HEK293T (cell line): ENCODE measurements around the gene TPD52L2.
"Not testable (repeated sequence)": the region's sequence is repeated elsewhere in the genome, so short reads cannot be mapped to it uniquely, and the experiment has no call there.

Source experiments
- CTCF ChIA-PET: fragments of 350-600 bp; formaldehyde crosslinking; extraction: SDS; loops from one replicate; lab custom pipeline; 2021; ENCODE audit warnings: antibody characterized with exemption, inconsistent platforms; lab: Yijun Ruan, JAX
- POLR2A ChIA-PET: fragments of 350-600 bp; formaldehyde crosslinking; extraction: SDS; loops from one replicate; lab custom pipeline; 2020; ENCODE audit warnings: antibody characterized with exemption, inconsistent platforms; lab: Yijun Ruan, JAX
- DNase-seq: peaks from one replicate; pipeline ENCODE4 v3.0.0; 2012; ENCODE audit warnings: mixed read lengths; ENCODE audit errors: extremely low spot score
- ARNT ChIP-seq: fragments of 450-650 bp; IDR thresholded peaks from 2 replicates; pipeline ENCODE4 v1.6.1; 2017; ENCODE audit warnings: mild to moderate bottlenecking
- BHLHE40 ChIP-seq: fragments of 450-650 bp; IDR thresholded peaks from 2 replicates; pipeline ENCODE4 v1.6.1; 2016; ENCODE audit warnings: mild to moderate bottlenecking, moderate library complexity, borderline replicate concordance
- CTBP1 ChIP-seq: fragments of 450-650 bp; IDR thresholded peaks from 2 replicates; pipeline ENCODE4 v1.6.1; 2016; ENCODE audit warnings: borderline replicate concordance
- ELF4 ChIP-seq: fragments of 450-650 bp; IDR thresholded peaks from 2 replicates; pipeline ENCODE4 v1.6.1; 2017; ENCODE audit warnings: antibody characterized with exemption
- FOXA1 ChIP-seq: fragments of 450-650 bp; IDR thresholded peaks from 2 replicates; pipeline ENCODE4 v1.6.1; 2016; ENCODE audit warnings: mild to moderate bottlenecking
- FOXK2 ChIP-seq: fragments of 450-650 bp; IDR thresholded peaks from 2 replicates; pipeline ENCODE4 v1.6.1; 2016; ENCODE audit warnings: mild to moderate bottlenecking
- FOXM1 ChIP-seq: fragments of 450-650 bp; IDR thresholded peaks from 2 replicates; pipeline ENCODE4 v1.6.1; 2017; ENCODE audit warnings: mild to moderate bottlenecking, borderline replicate concordance
- HDGF ChIP-seq: fragments of 450-650 bp; IDR thresholded peaks from 2 replicates; pipeline ENCODE4 v1.6.1; 2017; ENCODE audit warnings: antibody characterized with exemption, borderline replicate concordance
- L3MBTL2 ChIP-seq: fragments of 450-650 bp; conservative IDR thresholded peaks from 2 replicates; pipeline ENCODE4 v1.6.1; 2016; ENCODE audit warnings: mild to moderate bottlenecking
- LEF1 ChIP-seq: fragments of 450-650 bp; IDR thresholded peaks from 2 replicates; pipeline ENCODE4 v1.6.1; 2017; ENCODE audit warnings: mild to moderate bottlenecking, borderline replicate concordance
- NFRKB ChIP-seq: fragments of 450-650 bp; IDR thresholded peaks from 2 replicates; pipeline ENCODE4 v1.6.1; 2016; ENCODE audit warnings: mild to moderate bottlenecking, moderate library complexity
- PKNOX1 ChIP-seq: fragments of 450-650 bp; IDR thresholded peaks from 2 replicates; pipeline ENCODE4 v1.6.1; 2016
- SP1 ChIP-seq: fragments of 450-650 bp; IDR thresholded peaks from 2 replicates; pipeline ENCODE4 v1.6.1; 2017
- SUZ12 ChIP-seq: fragments of 450-650 bp; IDR thresholded peaks from 2 replicates; pipeline ENCODE4 v1.6.1; 2016; ENCODE audit warnings: mild to moderate bottlenecking
- TARDBP ChIP-seq: fragments of 450-650 bp; IDR thresholded peaks from 2 replicates; pipeline ENCODE4 v1.6.1; 2016
- ZNF384 ChIP-seq: fragments of 450-650 bp; IDR thresholded peaks from 2 replicates; pipeline ENCODE4 v1.6.1; 2016

The TPD52L2 gene

GRCh38 chr20:63878899-63879663 is 14.0 kb downstream of the TPD52L2 start:
- ChIA-PET POLR2A (interaction anchor here (1.5 kb wide), 1 partner anchor 14 kb away, joined by 9 read pairs; the partner anchor contains the start of gene TPD52L2), CTCF (interaction anchor here (0.7 kb wide), 1 partner anchor 13 kb away, joined by 3 read pairs; no protein-coding TSS in a partner anchor)
- TF ChIP-seq LEF1 (no peak), SP1 (no peak), ARNT (no peak), TARDBP (no peak), CTBP1 (no peak), FOXA1 (no peak), L3MBTL2 (no peak), FOXM1 (no peak), PKNOX1 (no peak), ZNF384 (no peak), ELF4 (no peak)
- DNase-seq = no peak

GRCh38 chr20:63880901-63881300 is 15.8 kb downstream of the TPD52L2 start:
- CTCF ChIA-PET, DNase-seq: not testable (repeated sequence)
- POLR2A ChIA-PET = interaction anchor here (1.4 kb wide), 1 partner anchor 16 kb away, joined by 10 read pairs; the partner anchor contains the start of gene TPD52L2

DNA sequence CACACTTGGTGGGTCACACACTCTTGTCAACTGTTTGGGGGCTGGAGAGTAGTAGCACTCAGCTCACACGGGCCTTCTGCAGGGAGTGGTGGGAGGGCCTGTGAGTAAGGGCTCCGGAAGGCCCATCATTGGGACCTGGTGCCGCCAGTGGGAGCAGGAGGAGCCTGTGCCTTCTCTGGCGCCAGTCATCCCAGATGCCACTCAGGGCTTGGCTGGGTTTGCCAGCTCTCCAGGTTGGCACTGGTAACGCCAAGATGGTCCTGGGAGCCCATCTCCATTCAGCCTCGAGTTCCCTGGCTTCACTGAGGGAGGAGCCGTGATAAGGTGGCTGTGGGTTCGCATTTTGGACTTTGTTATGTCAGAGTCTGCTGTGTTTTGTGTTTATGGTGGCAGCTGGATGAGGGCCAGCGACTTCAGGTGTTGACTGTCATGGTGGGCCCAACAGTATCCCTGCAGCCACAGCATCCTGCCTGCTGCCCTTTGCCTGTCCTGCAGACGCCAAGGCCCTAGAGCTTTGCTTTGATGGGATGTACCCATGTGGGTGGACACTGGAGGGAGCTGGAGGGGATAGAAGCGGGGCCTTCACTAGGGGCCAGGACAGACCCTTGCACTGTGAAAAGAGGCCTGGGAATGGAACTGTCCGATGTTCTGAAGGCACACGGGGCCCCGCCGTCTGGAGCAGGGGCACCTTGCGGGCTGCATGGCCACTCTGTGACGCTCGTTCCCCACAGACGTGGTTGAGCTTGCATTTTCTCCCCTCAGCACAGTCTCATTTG is 16.6 kb downstream of the TPD52L2 start:
- DNase-seq = no peak
- POLR2A ChIA-PET = interaction anchor here (1.4 kb wide), 1 partner anchor 17 kb away, joined by 10 read pairs; the partner anchor contains the start of gene TPD52L2
- CTCF ChIA-PET = interaction anchor here (0.9 kb wide), 1 partner anchor 17 kb away, joined by 3 read pairs; no protein-coding TSS in a partner anchor
- TF ChIP-seq TARDBP (no peak), ELF4 (no peak), SP1 (no peak), HDGF (no peak), CTBP1 (no peak), BHLHE40 (no peak), FOXM1 (no peak), NFRKB (no peak), L3MBTL2 (no peak), FOXA1 (no peak), SUZ12 (no peak), LEF1 (no peak), PKNOX1 (no peak), ZNF384 (no peak)

GRCh38 chr20:63882257-63883200 is 17.5 kb downstream of the TPD52L2 start:
- DNase-seq = no peak
- ChIA-PET POLR2A (interaction anchor here (1.4 to 1.7 kb wide), 2 partner anchors 17 to 18 kb away, joined by 4 to 10 read pairs; partner anchors contain the start of gene TPD52L2), CTCF (interaction anchor here (0.9 kb wide), 1 partner anchor 18 kb away, joined by 3 read pairs; no protein-coding TSS in a partner anchor)

More at GRCh38 chr20:63882257-63883200, 17.5 kb downstream of the TPD52L2 start:
- TF ChIP-seq NFRKB (no peak), L3MBTL2 (no peak), FOXA1 (no peak), LEF1 (no peak), ARNT (no peak), SUZ12 (no peak), CTBP1 (no peak), FOXK2 (no peak), TARDBP (no peak), SP1 (no peak), FOXM1 (no peak), ZNF384 (no peak), HDGF (no peak), PKNOX1 (no peak), BHLHE40 (no peak), ELF4 (no peak)
